WERI-Rb-1 (cell line): ENCODE measurements around the gene P3H1.

Experiments used
- DNase-seq: peaks from one replicate; pipeline ENCODE4 v3.0.0-alpha.2; 2020
- H3K27ac ChIP-seq: fragments of 250-450 bp; sonication (Bioruptor Pico); 2 replicates; pipeline ENCODE4 v1.5.1; 2020; ENCODE audit warnings: mild to moderate bottlenecking, moderate library complexity
- H3K27me3 ChIP-seq: fragments of 250-450 bp; sonication (Bioruptor Pico); 2 replicates; pipeline ENCODE4 v1.5.1; 2021; ENCODE audit warnings: mild to moderate bottlenecking, low read depth, moderate library complexity; ENCODE audit not compliant: insufficient read depth, severe bottlenecking
- H3K36me3 ChIP-seq: fragments of 250-450 bp; sonication (Bioruptor Pico); 2 replicates; pipeline ENCODE4 v1.5.1; 2020; ENCODE audit warnings: mild to moderate bottlenecking, moderate library complexity
- H3K4me3 ChIP-seq: 2 replicates; pipeline ENCODE4 v1.5.1; 2011; ENCODE audit warnings: low read depth, mild to moderate bottlenecking, control low read depth, low read length
- H3K9me3 ChIP-seq: fragments of 250-450 bp; sonication (Bioruptor Pico); 2 replicates; pipeline ENCODE4 v1.5.1; 2021; ENCODE audit warnings: mild to moderate bottlenecking, moderate library complexity; ENCODE audit not compliant: severe bottlenecking
- CTCF ChIP-seq: IDR thresholded peaks from 2 replicates; pipeline ENCODE4 v1.5.1; 2011; ENCODE audit warnings: low read depth, mild to moderate bottlenecking, control low read depth, inconsistent platforms, low read length

Gene P3H1

GRCh38 chr1:42734201-42735035, 32.4 kb downstream of the P3H1 start:
- H3K27ac ChIP-seq: no peak overlapping the region
- DNase-seq: no peak
- TF ChIP-seq CTCF: no peak

GRCh38 chr1:42733415-42734200, 33.2 kb downstream of the P3H1 start:
- Histone ChIP-seq H3K4me3 (no peak overlapping the region), H3K36me3 (no peaks in the 10 kb centered on the region), H3K9me3 (no peaks in the 10 kb centered on the region), H3K27me3 (no peaks in the 10 kb centered on the region), H3K27ac (no peak overlapping the region)
- DNase-seq: no peak
- no peak for TF ChIP-seq CTCF

More at GRCh38 chr1:42734201-42735035, 32.4 kb downstream of the P3H1 start:
- Histone ChIP-seq H3K27me3 (no peaks in the 10 kb centered on the region), H3K4me3 (no peak overlapping the region), H3K9me3 (no peaks in the 10 kb centered on the region), H3K36me3 (no peaks in the 10 kb centered on the region)

GRCh38 chr1:42732126-42732680, 34.6 kb downstream of the P3H1 start:
- DNase-seq: no peak
- Histone ChIP-seq H3K9me3 (no peaks in the 10 kb centered on the region), H3K4me3 (no peak overlapping the region), H3K27me3 (no peaks in the 10 kb centered on the region), H3K36me3 (no peaks in the 10 kb centered on the region), H3K27ac (peak overlapping the region; percentile 26)
- TF ChIP-seq CTCF: no peak

GRCh38 chr1:42731585-42731984, 35.2 kb downstream of the P3H1 start:
- H3K9me3 ChIP-seq: no peaks in the 10 kb centered on the region
- H3K27me3 ChIP-seq: no peaks in the 10 kb centered on the region
- no peaks in the 10 kb centered on the region for H3K36me3 ChIP-seq
- H3K27ac ChIP-seq: peak overlapping the region; percentile 26
- TF ChIP-seq CTCF: no peak
- no peak overlapping the region for H3K4me3 ChIP-seq
- no peak for DNase-seq

- Histone ChIP-seq H3K4me3 (no peak overlapping the region), H3K27me3 (no peaks in the 10 kb centered on the region), H3K36me3 (no peaks in the 10 kb centered on the region), H3K27ac (no peak overlapping the region), H3K9me3 (no peaks in the 10 kb centered on the region)
- peak; percentile 56 for TF ChIP-seq CTCF
- DNase-seq: peak; percentile 55
These were observed 35.8 kb downstream of the P3H1 start for GRCh38 chr1:42730988-42731387.
